HG02678 (cell line): Measurements from ENCODE around the gene CLGN.

Experiments used
- ATAC-seq: cut with Tn5 transposase; IDR thresholded peaks from one replicate; pipeline ENCODE4 v1.9.1; 2021; ENCODE audit warnings: mild to moderate bottlenecking, moderate library complexity; ENCODE audit not compliant: unreplicated experiment

CLGN gene

DNA sequence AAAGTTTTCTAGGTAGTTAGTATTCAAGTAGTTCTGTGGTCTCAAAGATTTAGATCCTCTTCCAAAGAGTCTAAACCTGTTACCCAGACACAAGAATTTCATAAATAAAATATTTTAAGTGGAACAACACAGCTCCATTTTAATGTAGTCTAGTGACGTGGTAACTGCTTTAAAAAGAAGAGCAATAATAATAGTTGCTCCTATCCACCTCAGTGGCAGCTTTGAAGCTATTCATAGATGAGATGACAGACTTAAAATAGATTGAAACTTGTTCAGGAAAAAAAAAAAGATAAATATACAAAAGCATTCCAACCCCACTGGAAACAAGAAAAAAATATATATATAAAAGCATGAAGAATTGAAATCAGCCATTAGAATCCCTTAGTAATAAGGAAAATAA, 39.4 kb downstream of the CLGN start:
- no peak for ATAC-seq

DNA sequence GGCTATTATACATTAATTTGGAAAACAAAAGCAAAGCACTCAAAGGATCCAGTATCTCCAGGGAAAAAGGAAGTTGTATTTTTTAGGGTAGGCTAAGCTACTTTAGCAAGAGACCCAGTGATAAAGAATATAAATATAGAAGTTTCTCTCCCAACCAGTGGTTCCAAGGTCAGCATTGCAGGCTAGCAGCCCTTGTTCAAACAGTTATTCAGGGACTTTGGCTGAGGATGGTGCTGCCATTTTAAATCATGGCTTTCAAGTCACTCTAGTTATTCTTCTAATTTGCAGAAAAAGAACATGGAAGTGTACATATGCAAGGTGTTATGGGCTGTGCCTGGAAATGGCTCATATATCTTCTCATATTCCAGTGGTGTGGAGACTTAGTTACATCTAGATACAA, 44.7 kb downstream of the CLGN start:
- no peak for ATAC-seq

DNA sequence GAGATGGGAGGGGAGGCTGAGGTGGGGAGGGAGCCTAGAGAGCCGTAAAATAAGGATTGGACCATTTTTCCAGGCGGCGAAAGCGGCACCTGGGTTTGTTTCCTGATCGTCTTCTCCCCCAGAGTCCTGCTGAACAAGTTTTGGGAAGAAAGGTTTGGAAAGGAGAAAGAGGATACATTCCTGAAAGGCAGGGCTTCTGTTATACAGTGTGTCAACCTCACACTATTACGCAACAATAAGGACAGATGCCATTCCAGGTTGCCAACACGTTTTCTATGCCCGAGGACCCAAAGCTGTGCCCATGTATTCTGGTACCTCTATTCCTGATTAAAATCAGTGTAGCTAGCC, 53.3 kb downstream of the CLGN start:
- ATAC-seq: no peak

DNA sequence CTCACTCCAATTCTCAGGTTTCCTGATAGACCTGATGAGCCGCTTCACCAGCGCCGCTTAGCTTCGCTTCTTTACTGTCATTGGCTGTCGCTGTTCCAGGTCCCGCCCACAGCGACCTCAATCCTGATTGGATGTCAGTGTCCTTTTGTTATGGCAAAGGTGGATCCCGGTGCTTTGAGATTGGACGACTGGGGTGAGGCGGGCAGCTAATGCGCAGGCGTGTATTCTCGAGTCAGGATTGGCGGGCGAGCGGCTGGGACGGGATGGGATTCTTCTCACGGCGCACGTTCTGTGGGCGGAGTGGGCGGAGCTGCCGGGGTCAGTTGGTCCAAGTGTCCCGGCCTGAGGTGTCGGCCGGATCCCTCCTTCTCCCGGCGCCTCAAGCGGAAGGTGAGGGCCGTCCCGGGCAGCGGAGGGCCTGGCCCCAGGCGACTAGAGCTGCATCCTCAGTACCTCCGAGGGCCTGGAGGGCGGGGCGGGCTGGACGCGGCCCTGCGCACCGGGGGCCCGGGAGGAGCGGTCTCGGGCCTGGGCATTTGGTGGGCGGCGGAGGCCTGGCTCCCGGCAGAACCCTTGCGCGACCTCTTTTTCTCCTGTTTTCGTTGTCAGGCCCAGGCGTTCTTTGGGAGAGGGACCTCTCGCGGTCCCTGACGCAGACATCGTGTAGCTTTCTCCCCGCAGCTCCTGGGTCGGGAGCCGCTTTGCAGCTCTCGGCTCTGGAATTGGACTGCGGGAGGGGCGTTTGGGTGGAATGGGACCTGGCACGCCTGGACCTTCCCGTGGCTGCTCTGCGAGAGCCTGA, 53.9 kb downstream of the CLGN start, which contains the start of gene SCOC:
Gene SCOC (plus strand): TSS at position 319 of the 802 bp plus-strand sequence. CDS start 5,525 bp downstream, outside the sequence.
- ATAC-seq: peak; percentile 94

DNA sequence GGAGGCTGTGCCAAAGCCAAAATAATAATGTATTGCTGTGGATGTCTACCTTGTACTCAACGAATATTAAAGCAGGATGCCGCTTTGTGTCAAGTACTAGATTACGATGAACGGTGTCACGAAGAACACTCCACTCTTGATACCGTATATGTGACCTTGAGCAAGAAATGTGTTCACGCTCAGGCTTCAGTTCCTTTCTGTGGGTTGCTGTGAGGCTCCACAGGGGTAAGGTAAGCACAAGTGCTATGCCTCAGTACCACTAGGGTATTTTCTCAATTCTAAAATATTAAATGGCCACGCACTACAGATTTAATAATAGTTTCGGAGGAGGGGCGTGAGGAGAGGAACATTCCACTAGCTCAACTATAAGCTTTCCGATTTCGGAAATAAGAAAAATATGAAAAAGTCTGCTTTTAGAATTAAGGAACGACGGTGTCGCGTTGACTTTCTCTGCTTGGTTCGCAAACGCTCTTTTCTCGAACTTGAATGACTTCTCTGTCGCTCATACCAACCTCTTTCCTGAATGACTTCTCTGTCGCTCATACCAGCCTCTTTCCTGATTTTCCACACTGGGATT, 54.6 kb downstream of the CLGN start:
- peak; percentile 50 for ATAC-seq

DNA sequence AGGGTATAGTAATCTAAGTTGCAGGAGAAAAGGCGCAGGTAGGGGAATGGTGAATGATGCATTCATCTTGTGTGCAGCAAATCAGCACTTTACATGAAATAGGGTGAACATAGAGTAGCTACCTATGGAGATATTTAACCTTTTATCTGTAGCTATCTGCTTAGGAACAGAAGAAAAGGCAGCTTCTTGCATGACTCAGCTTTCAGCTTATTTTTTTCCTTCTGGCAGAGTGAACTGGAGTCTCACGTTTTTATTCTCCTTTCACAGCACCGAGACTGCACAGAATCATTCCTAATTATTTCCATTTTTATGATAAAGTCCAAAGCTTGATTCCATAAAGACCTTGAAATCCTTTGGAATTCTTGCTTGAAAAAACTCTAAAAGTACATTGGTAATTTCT, 58.8 kb downstream of the CLGN start:
- no peak for ATAC-seq

DNA sequence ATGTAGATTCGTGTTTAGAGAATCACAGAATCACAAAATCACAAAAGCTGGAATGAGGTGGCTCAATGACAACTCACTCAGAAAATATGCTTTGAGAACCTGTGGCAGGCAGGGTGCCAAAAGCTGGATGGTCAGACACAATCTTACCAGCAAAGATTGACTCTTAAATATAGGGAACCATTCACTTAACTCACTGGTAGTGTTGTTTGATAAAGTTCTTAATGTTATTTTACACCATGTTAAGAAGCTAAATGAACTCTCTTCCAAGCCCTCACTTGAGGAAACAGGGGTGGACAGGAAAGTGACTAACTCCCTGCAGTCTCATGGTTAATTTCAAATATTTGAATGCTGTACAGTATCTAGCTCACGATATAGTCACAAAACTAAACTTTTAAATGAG, 59.7 kb downstream of the CLGN start:
- ATAC-seq: no peak

DNA sequence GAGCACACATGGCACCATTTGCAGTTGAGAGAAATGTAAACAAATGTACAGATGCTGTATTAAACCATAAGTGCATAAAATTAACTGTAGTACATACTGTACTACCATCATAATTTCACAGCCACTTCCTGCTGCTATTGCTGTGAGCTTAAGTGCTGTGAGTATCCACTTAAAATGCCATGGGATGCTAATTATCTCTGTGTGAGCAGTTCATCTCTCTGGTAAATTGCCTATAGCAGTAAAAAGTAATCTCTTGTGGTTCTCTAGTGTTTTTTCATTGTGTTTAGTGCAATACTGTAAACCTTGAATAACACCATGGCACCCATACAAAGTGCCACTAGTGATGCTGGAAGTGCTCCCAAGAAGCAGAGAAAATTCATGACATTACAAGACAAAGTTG, 63.9 kb downstream of the CLGN start:
- ATAC-seq: no peak

DNA sequence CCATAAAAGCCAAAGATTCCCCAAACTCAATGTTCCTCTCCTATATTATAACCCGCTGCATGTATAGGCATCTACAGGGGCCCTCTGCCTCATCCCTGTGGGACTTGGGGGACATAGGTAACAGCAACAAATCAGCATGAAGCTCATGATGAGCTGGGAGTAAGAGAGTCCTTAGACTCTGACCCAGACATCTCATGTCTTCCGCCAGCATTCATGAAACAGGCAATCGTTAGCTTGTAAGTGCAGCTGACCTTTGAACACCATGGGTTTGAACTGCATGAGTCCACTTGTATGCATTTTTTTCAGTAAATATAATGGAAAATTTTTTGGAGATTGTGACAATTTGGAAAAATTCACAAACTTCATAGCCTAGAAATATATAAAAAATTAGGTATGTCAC, 64.4 kb downstream of the CLGN start:
- ATAC-seq: no peak

DNA sequence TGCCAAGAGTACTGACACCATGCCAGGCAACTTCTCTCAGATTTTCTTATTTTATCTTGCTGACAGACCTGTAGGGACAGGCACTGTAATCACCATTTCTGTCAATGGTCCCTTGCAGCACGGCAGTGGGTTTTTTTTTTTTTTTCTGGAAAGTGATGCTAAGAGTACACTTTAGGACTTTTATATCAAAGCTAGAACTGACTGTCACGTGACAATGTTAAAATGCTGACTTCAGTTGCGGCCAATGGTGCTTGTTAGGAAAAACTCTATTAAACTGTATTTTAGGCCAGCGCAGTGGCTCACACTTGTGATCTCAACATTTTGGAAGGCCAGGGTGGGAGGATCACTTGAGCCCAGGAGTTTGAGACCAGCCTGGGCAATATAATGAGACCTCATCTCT, 66.3 kb downstream of the CLGN start:
- ATAC-seq: no peak

DNA sequence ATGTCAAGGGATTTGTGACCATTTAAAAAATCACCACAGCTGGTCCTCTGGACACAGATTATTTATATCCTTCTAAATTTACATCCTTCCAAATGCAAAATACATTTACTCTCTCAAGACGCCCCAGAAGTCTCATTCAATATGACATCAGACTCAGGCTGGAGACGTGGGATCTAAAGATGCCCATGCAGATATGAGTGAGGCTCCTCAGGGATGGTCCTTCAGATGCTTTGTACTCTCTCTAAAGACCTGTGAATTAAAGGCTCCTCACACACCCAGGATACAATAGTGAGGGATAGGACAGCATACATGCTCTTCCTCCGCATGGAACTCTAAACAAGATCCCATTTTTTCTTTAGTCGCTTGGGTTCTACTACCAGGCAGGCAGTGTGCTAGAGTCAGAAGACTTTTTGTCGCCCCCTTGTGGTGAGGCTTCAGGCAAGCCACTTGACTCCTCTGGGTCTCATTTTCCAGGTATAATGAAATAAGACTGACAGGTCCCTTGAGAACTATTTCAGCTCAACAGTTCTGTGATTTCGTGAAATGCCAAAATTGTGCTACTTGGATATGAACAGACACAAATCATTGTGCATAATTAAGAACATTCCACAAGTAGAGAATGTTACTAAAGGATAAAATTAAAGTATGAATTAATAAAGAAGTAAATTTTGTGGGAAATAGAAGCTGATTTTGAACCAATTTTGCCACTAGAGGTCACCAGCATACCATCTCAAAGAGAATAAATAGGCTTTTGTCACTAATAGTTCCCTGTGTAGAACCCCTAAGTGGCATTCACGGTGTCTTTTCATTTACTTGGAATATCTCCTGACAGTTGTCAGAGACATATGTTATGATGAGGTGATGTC, 67.7 kb downstream of the CLGN start:
- peak; percentile 98 for ATAC-seq

DNA sequence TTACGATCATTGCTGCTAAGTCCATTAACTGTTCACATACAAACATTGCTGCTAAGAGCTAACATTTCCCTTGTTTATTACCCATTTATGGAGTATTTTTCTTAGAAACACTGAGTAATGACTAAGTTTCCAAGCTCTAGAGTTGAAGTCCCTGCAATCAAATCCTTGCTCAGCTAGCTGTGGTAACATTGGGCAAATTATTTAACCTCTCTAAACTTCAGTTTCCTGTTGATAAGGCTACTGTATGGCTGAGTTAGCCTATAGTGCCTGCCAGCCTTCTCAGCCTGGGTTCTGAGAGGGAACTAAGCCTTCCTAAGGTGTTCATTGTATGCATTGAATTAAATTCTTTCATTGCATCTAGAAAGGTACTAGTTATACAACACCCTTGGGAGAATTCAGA, 69.2 kb downstream of the CLGN start:
- no peak for ATAC-seq

DNA sequence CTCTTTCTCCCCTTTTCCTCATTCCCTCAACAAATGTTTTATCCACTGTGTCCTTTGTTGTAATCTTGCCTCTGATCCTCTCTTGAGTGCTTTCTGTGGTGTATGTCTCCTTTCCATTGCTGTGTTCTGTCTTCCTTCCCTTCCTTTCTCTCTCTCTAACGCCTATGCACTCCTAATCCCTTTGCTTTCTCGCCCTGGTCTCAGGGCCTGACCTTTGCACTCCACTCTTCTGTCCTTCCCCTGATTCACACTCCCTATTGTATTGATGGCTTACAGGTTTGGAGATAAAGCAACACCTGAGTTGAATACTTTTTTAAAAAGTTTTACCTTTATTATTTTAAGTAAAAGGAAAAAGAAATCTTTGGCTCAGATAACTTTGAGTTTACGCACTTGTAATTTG, 69.6 kb downstream of the CLGN start:
- ATAC-seq: no peak

DNA sequence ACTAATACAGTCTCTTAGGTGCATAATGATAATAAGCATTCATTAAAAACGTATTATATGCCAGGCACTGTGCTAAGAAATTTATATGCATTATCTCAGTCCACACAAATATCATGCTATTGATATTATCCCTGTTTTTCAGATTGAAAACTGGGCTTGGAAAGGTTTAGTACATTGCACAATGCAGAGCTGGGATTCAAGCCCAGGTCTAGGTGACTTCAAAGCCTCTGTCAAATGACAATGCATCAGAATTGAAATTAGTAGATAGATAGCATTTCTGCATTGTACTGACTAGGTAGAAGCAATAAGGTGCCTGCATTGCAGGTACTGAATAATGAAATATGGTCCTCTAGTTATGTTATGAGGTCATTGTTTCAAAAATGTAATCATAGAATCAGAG, 72.2 kb downstream of the CLGN start:
- no peak for ATAC-seq

DNA sequence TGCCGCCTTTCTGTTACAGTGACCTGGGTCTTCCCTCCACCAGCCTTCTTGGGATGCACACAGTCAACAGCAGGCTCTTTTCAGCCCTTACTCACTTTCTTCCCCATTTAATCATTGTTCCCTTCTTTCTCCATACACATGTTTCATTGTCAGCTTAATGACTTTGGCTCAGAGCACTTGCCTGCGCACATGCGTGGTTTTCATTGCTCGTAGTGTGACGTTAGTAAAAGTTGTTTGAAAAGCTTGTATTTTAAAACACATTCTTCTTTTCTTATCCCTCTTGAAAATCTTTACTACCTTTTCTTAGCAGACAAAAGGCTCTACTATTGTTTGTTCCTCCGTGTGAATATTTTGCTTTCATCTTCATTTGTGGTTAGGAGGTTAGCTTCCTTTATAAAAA, 73.7 kb downstream of the CLGN start:
- ATAC-seq: no peak

DNA sequence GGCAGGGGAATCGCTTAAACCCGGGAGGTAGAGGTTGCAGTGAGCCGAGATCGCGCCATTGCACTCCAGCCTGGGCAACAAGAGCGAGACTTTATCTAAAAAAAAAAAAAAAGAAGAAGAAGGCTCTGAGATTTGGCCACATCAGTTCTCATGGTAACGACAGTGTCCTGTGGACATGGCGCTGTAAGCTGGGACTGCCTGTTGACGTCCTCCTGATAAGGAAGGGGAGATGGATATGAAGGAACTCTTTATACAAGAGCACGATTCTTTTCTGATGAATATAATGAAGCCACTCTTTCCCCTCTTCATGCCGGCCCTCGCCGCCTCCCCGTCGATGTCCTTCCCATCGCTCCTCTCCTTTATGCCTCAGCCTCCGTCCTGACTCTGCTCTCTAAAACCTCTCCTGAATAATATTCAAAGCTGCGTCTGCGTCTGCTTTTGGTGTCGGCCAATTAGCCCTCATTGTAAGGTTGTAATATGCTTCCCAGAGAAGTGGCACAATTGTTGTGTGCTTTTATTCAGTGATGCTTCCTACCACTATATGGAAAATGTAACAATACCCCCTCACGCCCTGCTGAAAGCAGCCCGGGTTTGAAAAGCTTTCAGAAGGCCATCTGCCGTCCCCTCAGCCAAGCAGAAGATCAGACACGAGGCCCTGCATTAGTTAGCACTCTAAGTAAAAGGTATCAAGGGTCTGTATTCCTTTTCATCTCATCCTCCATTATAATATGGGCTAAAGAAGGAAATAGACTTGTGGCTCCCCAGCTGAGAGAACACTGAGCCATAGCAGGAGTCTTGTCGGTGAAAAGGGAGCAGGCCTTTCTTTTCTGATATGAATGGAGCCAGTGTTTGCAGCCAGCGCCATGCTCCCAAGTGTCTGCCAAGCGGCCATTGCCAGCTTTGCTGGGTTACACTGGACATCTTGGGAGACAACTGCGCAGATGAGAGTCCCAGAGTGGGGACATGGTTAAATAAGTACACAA, 76.1 kb downstream of the CLGN start:
- no peak for ATAC-seq

DNA sequence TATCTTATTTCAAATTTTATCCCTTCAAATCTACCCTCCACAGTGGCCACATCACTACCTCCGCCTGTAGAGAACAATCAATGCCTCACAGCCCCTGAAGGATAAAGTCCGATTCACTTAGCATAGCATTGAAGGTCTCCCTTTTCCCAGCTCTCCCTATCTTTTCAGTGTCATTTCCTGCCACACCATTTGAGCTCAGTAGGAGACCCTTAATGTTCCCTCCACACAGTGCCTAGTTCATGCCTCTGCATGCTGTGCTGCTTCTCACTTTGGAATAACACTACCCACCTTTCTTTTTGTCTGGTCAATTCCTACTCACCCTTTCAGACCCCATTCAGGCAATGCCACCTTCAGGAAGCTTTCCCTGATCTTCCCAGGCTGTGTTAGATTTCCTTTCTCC, 77.6 kb downstream of the CLGN start:
- no peak for ATAC-seq

DNA sequence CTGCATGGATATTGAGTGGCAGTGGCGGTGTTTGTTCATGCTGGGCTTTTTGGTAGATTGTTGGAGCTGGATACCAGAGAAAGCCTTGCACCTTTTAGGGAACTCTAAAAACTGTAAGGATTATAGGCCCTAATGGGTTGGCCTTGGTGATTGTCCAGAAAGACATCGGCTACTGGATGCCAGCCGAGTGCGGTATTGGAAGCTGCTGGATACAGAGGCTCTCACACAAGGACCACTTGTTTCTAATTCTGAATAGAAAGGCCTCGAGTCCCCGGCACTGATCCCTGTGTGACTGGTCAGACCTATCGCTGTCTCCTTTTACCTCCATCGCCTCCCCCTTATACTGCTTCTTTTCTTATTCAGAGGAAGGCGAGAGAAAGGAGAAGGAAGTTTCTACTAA, 81.3 kb downstream of the CLGN start:
- ATAC-seq: no peak

DNA sequence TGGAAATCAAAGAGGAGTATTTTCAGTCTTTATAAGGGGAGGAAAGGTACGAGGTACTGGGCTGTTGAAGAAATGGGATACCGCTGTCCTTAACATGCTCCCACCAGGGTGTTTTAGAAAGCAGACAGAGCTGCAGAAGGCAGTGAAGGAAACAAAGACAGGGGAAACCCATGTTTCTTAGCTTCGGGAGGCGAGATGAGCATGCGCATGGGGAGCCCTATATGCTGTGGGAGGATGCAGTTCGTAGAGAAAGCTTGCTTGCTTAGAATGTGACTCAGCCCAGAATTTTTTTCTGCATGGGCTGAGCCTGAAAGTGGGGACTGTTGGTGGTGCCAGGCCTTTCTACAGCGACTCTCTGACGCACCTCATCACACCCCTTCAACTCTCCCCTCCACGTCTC, 82.8 kb downstream of the CLGN start:
- no peak for ATAC-seq

DNA sequence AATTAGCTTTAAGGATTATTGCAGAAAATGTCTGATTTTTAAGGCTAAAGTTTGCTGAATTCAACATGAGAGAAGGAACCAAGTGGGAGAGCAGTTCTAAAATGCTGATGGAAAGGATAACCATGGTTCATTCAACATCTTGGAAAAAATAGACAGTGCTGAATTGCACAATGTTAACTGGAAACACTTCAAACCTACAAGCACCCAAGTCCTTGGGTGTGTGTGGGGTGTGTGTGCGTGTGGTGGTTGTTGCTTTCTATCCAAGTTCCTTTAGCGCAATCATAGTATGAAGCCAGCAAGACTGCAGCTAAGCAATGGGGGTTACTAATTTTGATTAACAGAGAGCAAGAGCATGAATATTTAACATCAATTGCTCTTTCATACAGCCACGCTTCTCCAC, 83.3 kb downstream of the CLGN start:
- no peak for ATAC-seq

DNA sequence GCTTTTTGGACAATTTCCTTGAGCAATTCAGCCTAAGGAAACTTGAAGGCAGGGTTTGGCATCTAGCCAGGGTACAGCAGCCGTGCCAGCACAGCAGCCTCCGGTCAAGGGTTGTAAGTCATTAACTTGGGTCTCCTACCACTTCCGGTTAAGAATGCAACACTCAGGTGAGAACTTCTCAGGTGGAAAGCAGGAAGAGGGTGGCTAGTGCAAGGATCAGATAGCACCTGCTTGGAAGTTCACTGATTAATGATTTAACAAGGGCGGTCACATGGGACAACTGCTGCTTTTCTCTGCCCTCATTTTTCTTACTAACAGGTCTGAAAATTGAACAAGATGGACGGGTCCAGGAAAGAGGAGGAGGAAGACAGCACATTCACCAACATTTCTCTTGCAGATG, 84.1 kb downstream of the CLGN start:
- peak; percentile 86 for ATAC-seq
